NCI-H2081 treated with DMSO at 0.1 percent for 48 hours (cell line): Measurements from ENCODE around the gene S100A1.

Source experiments
- DNase-seq: peaks from one replicate; lab custom pipeline; 2025; lab: John Stamatoyannopoulos, UW

Gene S100A1

GRCh38 chr1:153610811-153611301, 17.4 kb upstream of the S100A1 start:
- no peak for DNase-seq

GRCh38 chr1:153611356-153611755, 16.9 kb upstream of the S100A1 start:
- DNase-seq: no peak

- DNase-seq: no peak
Measured at GRCh38 chr1:153612111-153612754, 16.0 kb upstream of the S100A1 start.

- DNase-seq: no peak
Measured at GRCh38 chr1:153612755-153613331, 15.4 kb upstream of the S100A1 start, which contains the start of gene S100A16. Gene S100A16, minus strand, starts transcription at chr1:153613137. Its CDS starts 4,986 bp downstream, at chr1:153608151.

- no peak for DNase-seq
Measured at GRCh38 chr1:153613406-153613805, 14.8 kb upstream of the S100A1 start.

GRCh38 chr1:153614189-153614900, 13.9 kb upstream of the S100A1 start:
- DNase-seq: no peak

GRCh38 chr1:153614906-153615305, 13.3 kb upstream of the S100A1 start:
- no peak for DNase-seq

- DNase-seq: no peak
Measured at GRCh38 chr1:153615406-153615805, 12.8 kb upstream of the S100A1 start.

GRCh38 chr1:153616144-153616916, 11.9 kb upstream of the S100A1 start, which contains the start of gene S100A14:
Gene S100A14, minus strand, starts transcription at chr1:153616325. Its CDS starts 467 bp downstream, at chr1:153615858.
- no peak for DNase-seq

- no peak for DNase-seq
Measured at GRCh38 chr1:153616917-153617311, 11.3 kb upstream of the S100A1 start.

GRCh38 chr1:153617663-153618062, 10.6 kb upstream of the S100A1 start:
- no peak for DNase-seq

GRCh38 chr1:153619171-153619570, 9.1 kb upstream of the S100A1 start:
- DNase-seq: no peak

- no peak for DNase-seq
Measured at GRCh38 chr1:153623101-153623500, 5.1 kb upstream of the S100A1 start.

GRCh38 chr1:153624965-153625611, 3.1 kb upstream of the S100A1 start:
- DNase-seq: no peak

GRCh38 chr1:153626477-153626903, 1.7 kb upstream of the S100A1 start:
- no peak for DNase-seq

- DNase-seq: no peak
Measured at GRCh38 chr1:153626904-153627714, 1.1 kb upstream of the S100A1 start, which contains the start of gene S100A13. Gene S100A13, minus strand, starts transcription at chr1:153627505. Its CDS starts 1,033 bp downstream, at chr1:153626472.

- no peak for DNase-seq
Measured at GRCh38 chr1:153628638-153629342, 556 bp downstream of the S100A1 start.

GRCh38 chr1:153629343-153629665, 1.1 kb downstream of the S100A1 start:
- no peak for DNase-seq

GRCh38 chr1:153629971-153630370, 1.7 kb downstream of the S100A1 start:
- no peak for DNase-seq

GRCh38 chr1:153630384-153630783, 2.1 kb downstream of the S100A1 start:
- DNase-seq: no peak
